ENCODE measurements around the gene RYK. TPM values are rescaled to one million over a fixed set of nuclear protein-coding genes. Genes with fewer than 3 reads are reported as not detected.
"Not testable (repeated sequence)": the region's sequence is repeated elsewhere in the genome, so short reads cannot be mapped to it uniquely, and the experiment has no call there.

The RYK gene
- total RNA-seq, 1 experiment from 2014 or later: 55.2 TPM

DNA sequence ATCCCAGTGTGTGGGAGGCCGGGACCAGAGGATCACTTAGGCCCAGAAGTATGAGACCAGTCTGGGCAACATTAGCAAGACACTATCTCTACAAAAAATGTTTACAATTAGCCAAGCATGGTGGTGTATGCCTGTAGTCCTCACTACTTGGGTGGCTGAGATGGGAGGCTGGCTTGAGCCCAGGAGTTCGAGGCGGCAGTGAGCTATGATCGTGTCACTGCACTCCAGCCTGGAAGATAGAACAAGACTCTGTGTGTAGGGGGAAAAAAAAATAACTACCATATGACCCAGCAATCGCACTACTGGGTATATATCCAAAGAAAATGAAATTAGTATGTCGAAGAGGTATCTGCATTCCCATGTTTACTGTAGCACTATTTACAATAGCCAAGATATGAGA lies 22.6 kb downstream of the RYK start:
- DNase-seq (ENCODE audit: low read depth, low spot score): no peak
- Histone ChIP-seq H3K9ac (ENCODE audit: low read length) (no peak overlapping the region), H3K9me2 (ENCODE audit: insufficient read depth) (no peaks in the 10 kb centered on the region), H3K27ac (ENCODE audit: low read depth, low read length) (no peak overlapping the region), H4K20me1 (ENCODE audit: insufficient read depth) (peaks cover 23% of the 10 kb centered on the region; the same call in 1 of the 2 replicates), H3K4me1 (ENCODE audit: control insufficient read depth in 1 of 2, insufficient read depth in 2 of 2, low read length in 2 of 2) (0 out of 4 replicates have a peak, but pooled peaks cover 0 to 4% of the 10 kb centered on the region in 2 experiments), H3K36me3 (ENCODE audit: control insufficient read depth in 1 of 2, insufficient read depth in 2 of 2, low read length in 2 of 2) (no peaks in the 10 kb centered on the region), H3K79me2 (ENCODE audit: insufficient read depth, low read length) (peaks cover 93% of the 10 kb centered on the region), H3K4me3 (replicated peaks in 1 of 2; ENCODE audit: low read depth in 1 of 2, low read length in 2 of 2) (no peak overlapping the region), H3K27me3 (ENCODE audit: insufficient read depth, low read length) (no peaks in the 10 kb centered on the region), H2AFZ (ENCODE audit: low read depth, low read length, poor library complexity, severe bottlenecking) (no peak overlapping the region), H3K9me3 (ENCODE audit: control insufficient read depth in 1 of 2, insufficient read depth in 1 of 2, low read depth in 1 of 2, low read length in 2 of 2) (no peaks in the 10 kb centered on the region), H3K4me2 (ENCODE audit: low read length) (no peak overlapping the region)
- no peak for ATAC-seq
- intact Hi-C loops (cut with micrococcal nuclease): no loop called here
- ChIA-PET CTCF (interaction anchor here (2.0 kb wide), 1 partner anchor 15 kb away, joined by 10 read pairs; no protein-coding TSS in a partner anchor), POLR2A (no interaction called here), RAD21 (ENCODE audit: low non-redundant PET in 1 of 2, low total read pairs in 2 of 2, uncharacterized antibody in 2 of 2, unreplicated experiment in 2 of 2) (no interaction called here)
- BruUV-seq (replicated peaks): no TSS peak
- TF ChIP-seq CEBPB (IDR thresholded peaks at IDR 0.05; ENCODE audit: low read depth) (no peak), ZFX (IDR thresholded peaks at IDR 0.05) (no peak), TCF7L2 (IDR thresholded peaks at IDR 0.05; ENCODE audit: borderline replicate concordance, extremely low read depth, insufficient read depth, insufficient read length) (no peak), ELF1 (IDR thresholded peaks at IDR 0.05; ENCODE audit: borderline replicate concordance, low read depth) (no peak), ZBTB33 (IDR thresholded peaks at IDR 0.05; ENCODE audit: extremely low read depth, insufficient replicate concordance, low read length) (no peak), POLR2AphosphoS5 (IDR thresholded peaks at IDR 0.05; ENCODE audit: low read depth, low read length) (no peak), SRF (IDR thresholded peaks at IDR 0.05; ENCODE audit: low read depth) (no peak)
- TF ChIP-seq, protein P1, sequence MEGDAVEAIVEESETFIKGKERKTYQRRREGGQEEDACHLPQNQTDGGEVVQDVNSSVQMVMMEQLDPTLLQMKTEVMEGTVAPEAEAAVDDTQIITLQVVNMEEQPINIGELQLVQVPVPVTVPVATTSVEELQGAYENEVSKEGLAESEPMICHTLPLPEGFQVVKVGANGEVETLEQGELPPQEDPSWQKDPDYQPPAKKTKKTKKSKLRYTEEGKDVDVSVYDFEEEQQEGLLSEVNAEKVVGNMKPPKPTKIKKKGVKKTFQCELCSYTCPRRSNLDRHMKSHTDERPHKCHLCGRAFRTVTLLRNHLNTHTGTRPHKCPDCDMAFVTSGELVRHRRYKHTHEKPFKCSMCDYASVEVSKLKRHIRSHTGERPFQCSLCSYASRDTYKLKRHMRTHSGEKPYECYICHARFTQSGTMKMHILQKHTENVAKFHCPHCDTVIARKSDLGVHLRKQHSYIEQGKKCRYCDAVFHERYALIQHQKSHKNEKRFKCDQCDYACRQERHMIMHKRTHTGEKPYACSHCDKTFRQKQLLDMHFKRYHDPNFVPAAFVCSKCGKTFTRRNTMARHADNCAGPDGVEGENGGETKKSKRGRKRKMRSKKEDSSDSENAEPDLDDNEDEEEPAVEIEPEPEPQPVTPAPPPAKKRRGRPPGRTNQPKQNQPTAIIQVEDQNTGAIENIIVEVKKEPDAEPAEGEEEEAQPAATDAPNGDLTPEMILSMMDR (IDR thresholded peaks at IDR 0.05 in 2 of 3, conservative IDR thresholded peaks at IDR 0.05 in 1 of 3; ENCODE audit: borderline replicate concordance in 1 of 3, insufficient read depth in 1 of 3, low read depth in 2 of 3, low read length in 2 of 3): no peak
- TF ChIP-seq, protein P2, sequence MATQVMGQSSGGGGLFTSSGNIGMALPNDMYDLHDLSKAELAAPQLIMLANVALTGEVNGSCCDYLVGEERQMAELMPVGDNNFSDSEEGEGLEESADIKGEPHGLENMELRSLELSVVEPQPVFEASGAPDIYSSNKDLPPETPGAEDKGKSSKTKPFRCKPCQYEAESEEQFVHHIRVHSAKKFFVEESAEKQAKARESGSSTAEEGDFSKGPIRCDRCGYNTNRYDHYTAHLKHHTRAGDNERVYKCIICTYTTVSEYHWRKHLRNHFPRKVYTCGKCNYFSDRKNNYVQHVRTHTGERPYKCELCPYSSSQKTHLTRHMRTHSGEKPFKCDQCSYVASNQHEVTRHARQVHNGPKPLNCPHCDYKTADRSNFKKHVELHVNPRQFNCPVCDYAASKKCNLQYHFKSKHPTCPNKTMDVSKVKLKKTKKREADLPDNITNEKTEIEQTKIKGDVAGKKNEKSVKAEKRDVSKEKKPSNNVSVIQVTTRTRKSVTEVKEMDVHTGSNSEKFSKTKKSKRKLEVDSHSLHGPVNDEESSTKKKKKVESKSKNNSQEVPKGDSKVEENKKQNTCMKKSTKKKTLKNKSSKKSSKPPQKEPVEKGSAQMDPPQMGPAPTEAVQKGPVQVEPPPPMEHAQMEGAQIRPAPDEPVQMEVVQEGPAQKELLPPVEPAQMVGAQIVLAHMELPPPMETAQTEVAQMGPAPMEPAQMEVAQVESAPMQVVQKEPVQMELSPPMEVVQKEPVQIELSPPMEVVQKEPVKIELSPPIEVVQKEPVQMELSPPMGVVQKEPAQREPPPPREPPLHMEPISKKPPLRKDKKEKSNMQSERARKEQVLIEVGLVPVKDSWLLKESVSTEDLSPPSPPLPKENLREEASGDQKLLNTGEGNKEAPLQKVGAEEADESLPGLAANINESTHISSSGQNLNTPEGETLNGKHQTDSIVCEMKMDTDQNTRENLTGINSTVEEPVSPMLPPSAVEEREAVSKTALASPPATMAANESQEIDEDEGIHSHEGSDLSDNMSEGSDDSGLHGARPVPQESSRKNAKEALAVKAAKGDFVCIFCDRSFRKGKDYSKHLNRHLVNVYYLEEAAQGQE (IDR thresholded peaks at IDR 0.05; ENCODE audit: low read depth): no peak

DNA sequence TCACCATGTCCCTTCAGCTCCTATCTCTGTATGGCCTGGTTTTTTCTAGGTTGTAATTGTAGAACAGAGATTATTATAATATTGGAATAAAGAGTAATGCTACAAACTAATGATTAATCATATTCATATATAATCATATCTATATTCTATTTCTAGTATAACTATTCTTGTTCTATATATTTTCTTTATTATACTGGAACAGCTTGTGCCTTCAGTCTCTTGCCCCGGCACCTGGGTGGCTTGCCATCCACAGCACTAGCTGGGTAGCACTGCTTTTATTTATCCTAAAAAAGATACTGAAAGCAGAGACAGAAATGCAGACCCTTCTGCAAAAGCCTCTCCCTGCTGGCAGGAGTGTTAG lies 25.9 kb downstream of the RYK start:
- RAD21 ChIA-PET (ENCODE audit: low non-redundant PET in 1 of 2, low total read pairs in 2 of 2, uncharacterized antibody in 2 of 2, unreplicated experiment in 2 of 2); H2AFZ ChIP-seq (ENCODE audit: low read depth, low read length, poor library complexity, severe bottlenecking); H3K4me1 ChIP-seq (ENCODE audit: control insufficient read depth in 1 of 2, insufficient read depth in 2 of 2, low read length in 2 of 2); H3K9me2 ChIP-seq (ENCODE audit: insufficient read depth); H3K36me3 ChIP-seq (ENCODE audit: control insufficient read depth in 1 of 2, insufficient read depth in 2 of 2, low read length in 2 of 2); H3K4me3 ChIP-seq (replicated peaks in 1 of 2; ENCODE audit: low read depth in 1 of 2, low read length in 2 of 2); ATAC-seq; H3K9me3 ChIP-seq (ENCODE audit: control insufficient read depth in 1 of 2, insufficient read depth in 1 of 2, low read depth in 1 of 2, low read length in 2 of 2); BruUV-seq (replicated peaks); H3K27me3 ChIP-seq (ENCODE audit: insufficient read depth, low read length); H3K27ac ChIP-seq (ENCODE audit: low read depth, low read length); H3K4me2 ChIP-seq (ENCODE audit: low read length); DNase-seq (ENCODE audit: low read depth, low spot score); POLR2A ChIA-PET; H3K9ac ChIP-seq (ENCODE audit: low read length): not testable (repeated sequence)
- intact Hi-C loops (cut with micrococcal nuclease): loop anchor here (5.0 kb wide), 1 partner anchor 417 kb away; the partner anchor contains the start of gene SRPRB
- CTCF ChIA-PET: interaction anchor here (0.6 to 1.8 kb wide), 9 partner anchors 10 to 302 kb away, joined by 3 to 24 read pairs (median 6); partner anchors contain the start of gene RYK
- peaks cover 89% of the 10 kb centered on the region for H3K79me2 ChIP-seq (ENCODE audit: insufficient read depth, low read length)
- H4K20me1 ChIP-seq (ENCODE audit: insufficient read depth): peaks cover 18% of the 10 kb centered on the region; the same call in 1 of the 2 replicates

Measured in HCT116 (cell line).